Adrenal gland (tissue), 12 donors: ENCODE measurements around the gene TRRAP. TPM values are rescaled to one million over a fixed set of nuclear protein-coding genes. Genes with fewer than 3 reads are reported as not detected.

Experiments
- DNase-seq, 7 donors: peaks; one replicate each; pipeline ENCODE4 v3.0.0-alpha.2; 2019 to 2020
- H3K27ac ChIP-seq, 5 donors: fragments of 200-600 bp; sonication (generic) in 4 of 5; 1 replicate in 3 of 5; 2 replicates in 2 of 5; pipeline versions ENCODE4 v1.5.1 to v1.8.0; 2016 to 2020; ENCODE audit warnings: mild to moderate bottlenecking in 1 of 5
- H3K27me3 ChIP-seq: fragments of 200-600 bp; 2 replicates; pipeline ENCODE4 v1.8.0; 2021
- H3K36me3 ChIP-seq, 2 donors: fragments of 200-600 bp; replicated peaks in 1 of 2; 1 replicate in 1 of 2; 2 replicates in 1 of 2; pipeline versions ENCODE4 v1.5.1 to v1.8.0; 2018 to 2022
- H3K4me1 ChIP-seq, 2 donors: fragments of 200-600 bp; replicated peaks in 1 of 2; 1 replicate in 1 of 2; 2 replicates in 1 of 2; pipeline versions ENCODE4 v1.5.1 to v1.8.0; 2018 to 2021
- H3K4me3 ChIP-seq, 4 donors: fragments of 200-600 bp; sonication (generic) in 3 of 4; one replicate each; pipeline ENCODE4 v1.5.1; 2016 to 2018
- H3K9me3 ChIP-seq, 3 donors: fragments of 200-600 bp; sonication (generic) in 1 of 3; replicated peaks in 1 of 3; 1 replicate in 2 of 3; 2 replicates in 1 of 3; pipeline versions ENCODE4 v1.5.1 to v1.8.0; 2016 to 2021
- POLR2A ChIP-seq, 2 donors: fragments of 450-650 bp; IDR thresholded peaks; one replicate each; pipeline ENCODE4 v1.6.1; 2017; ENCODE audit warnings: antibody characterized with exemption in 2 of 2, mild to moderate bottlenecking in 2 of 2, moderate library complexity in 1 of 2
- WGBS, 4 donors: extraction: QIAGEN DNeasy Blood & Tissue Kit in 2 of 4; methylation state at CpG; one replicate each; pipeline versions ENCODE4 v1.1.5 to v1.1.7; 2013 to 2017; 5-methylcytosine and 5-hydroxymethylcytosine counted together
- intact Hi-C, 2 donors: fragments of 100-400 bp; cut with DNase I; formaldehyde crosslinking; loops; one replicate each; pipeline versions ENCODE4 v1.14.1 to v1.15.0; 2022 to 2023
- polyA plus RNA-seq, 3 donors: library from polyadenylated mRNA; stranded (reverse); fragments of 200-250 nt in 2 of 3; fragments of 350-450 nt in 1 of 3; fragmentation: Illumina TruSeq in 1 of 3; extraction: RNeasy Lipid Tissue Mini Kit (QIAGEN cat#74804) in 1 of 3; gene quantifications; one replicate each; pipeline ENCODE4 v1.2.3, GENCODE V29; 2013 to 2014
- total RNA-seq, 9 donors: library from RNA; depleted of rRNA in 4 of 9; stranded (reverse); fragments of >200 nt in 4 of 9; fragments of 120-200 nt in 1 of 9; fragmentation: NEBNext Ultra II Directional in 1 of 9; extraction: Animal tissue kit (Norgen Biotek cat#: 25700) in 1 of 9; gene quantifications; one replicate each; pipeline versions ENCODE4 v1.1.0 to v1.2.4, GENCODE V29; 2013 to 2023
- TF ChIP-seq, protein P1 (sequence below), 6 experiments: fragments of 450-650 bp in 4 of 6; fragments of 200-600 bp in 2 of 6; sonication (generic) in 1 of 6; IDR thresholded peaks; 1 replicate in 5 of 6; 2 replicates in 1 of 6; pipeline versions ENCODE4 v1.5.1 to v1.8.0; 2016 to 2021; ENCODE audit warnings: antibody characterized with exemption in 6 of 6, mild to moderate bottlenecking in 2 of 6, moderate library complexity in 1 of 6
- donor health status: healthy with polysubstance abuse.
- donor health status: Bipolar disorder and iron deficiency.
- donor health status: DM: yes; HTN: yes; CAD: no.
- donor health status: DM: no; HTN: no; CAD: no.
- donor health status: DM: no; HTN: no; CAD: no.
- donor health status: DM: yes; HTN: yes; CAD: no.

TRRAP gene
- total and polyA plus RNA-seq, 12 donors: 11.8 to 43.0 (median 30.9) TPM

DNA sequence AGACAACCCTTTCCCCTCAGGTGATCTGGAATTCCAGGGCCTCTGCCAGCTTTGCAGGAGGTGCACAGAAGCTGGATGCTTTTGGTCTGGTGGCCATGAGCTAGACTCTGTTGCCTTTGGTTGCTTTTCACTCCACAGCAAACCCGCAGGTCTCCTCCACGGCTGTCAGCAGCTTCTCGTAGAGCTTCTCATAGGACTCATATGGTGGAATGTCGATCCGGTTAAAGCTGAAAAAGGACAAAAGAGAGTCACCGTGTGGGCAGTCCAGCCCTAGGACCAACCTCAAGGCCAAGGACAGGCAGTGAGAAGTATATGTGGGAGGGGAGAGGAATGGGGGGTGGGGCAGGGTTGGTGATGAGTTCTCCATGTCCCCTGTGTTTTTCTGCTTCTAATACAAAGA lies 152.1 kb downstream of the TRRAP start:
- Histone ChIP-seq H3K27ac (peak overlapping the region in 3 of 5 donors; percentile 39 to 80 (median 67)), H3K4me3 (no peak overlapping the region), H3K36me3 (peaks cover 0 to 76% of the 10 kb centered on the region in 2 donors), H3K4me1 (peaks cover 6 to 27% of the 10 kb centered on the region in 2 donors), H3K9me3 (no peaks in the 10 kb centered on the region), H3K27me3 (no peaks in the 10 kb centered on the region)
- 64 to 70% (median 67%) methylated on average over 6 of the region's 6 CpGs for WGBS, 4 donors
- DNase-seq: peak in 2 of 7 donors; percentile 27 to 54
- TF ChIP-seq POLR2A (IDR thresholded peaks at IDR 0.05): no peak
- TF ChIP-seq, protein P1, sequence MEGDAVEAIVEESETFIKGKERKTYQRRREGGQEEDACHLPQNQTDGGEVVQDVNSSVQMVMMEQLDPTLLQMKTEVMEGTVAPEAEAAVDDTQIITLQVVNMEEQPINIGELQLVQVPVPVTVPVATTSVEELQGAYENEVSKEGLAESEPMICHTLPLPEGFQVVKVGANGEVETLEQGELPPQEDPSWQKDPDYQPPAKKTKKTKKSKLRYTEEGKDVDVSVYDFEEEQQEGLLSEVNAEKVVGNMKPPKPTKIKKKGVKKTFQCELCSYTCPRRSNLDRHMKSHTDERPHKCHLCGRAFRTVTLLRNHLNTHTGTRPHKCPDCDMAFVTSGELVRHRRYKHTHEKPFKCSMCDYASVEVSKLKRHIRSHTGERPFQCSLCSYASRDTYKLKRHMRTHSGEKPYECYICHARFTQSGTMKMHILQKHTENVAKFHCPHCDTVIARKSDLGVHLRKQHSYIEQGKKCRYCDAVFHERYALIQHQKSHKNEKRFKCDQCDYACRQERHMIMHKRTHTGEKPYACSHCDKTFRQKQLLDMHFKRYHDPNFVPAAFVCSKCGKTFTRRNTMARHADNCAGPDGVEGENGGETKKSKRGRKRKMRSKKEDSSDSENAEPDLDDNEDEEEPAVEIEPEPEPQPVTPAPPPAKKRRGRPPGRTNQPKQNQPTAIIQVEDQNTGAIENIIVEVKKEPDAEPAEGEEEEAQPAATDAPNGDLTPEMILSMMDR (IDR thresholded peaks at IDR 0.05): no peak
- intact Hi-C loops: no loop called here

DNA sequence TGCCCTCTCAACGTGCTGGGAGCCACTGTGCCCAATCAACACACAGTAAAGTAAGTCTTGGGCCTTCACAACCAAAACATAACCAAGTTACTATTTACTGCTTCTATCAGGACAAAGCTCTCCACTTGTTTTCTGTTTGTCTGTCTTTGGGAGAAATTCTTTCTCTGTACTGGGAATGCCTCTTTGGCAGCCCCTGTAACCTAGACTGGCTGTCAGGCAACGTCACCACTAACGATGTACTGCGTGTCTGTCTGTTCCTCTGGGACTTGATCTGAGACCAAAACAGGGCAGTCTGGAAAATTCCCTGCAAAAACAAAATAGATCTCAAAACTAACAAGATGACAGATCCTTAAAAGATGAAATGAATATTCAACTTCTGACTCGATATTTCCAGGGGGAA lies 152.6 kb downstream of the TRRAP start:
- TF ChIP-seq, protein P1 (IDR thresholded peaks at IDR 0.05): no peak
- no peak for TF ChIP-seq POLR2A (IDR thresholded peaks at IDR 0.05)
- H3K27me3 ChIP-seq: no peaks in the 10 kb centered on the region
- H3K9me3 ChIP-seq: no peaks in the 10 kb centered on the region
- DNase-seq: peak in 3 of 7 donors; percentile 27 to 77 (median 31)
- peaks cover 6 to 29% of the 10 kb centered on the region in 2 donors for H3K4me1 ChIP-seq
- no peak overlapping the region for H3K4me3 ChIP-seq
- intact Hi-C loops: no loop called here
- peaks cover 0 to 81% of the 10 kb centered on the region in 2 donors for H3K36me3 ChIP-seq
- H3K27ac ChIP-seq: peak overlapping the region in 2 of 5 donors; percentile 67 to 80
- 64 to 81% (median 72%) methylated on average over 5 of the region's 5 CpGs for WGBS, 4 donors

DNA sequence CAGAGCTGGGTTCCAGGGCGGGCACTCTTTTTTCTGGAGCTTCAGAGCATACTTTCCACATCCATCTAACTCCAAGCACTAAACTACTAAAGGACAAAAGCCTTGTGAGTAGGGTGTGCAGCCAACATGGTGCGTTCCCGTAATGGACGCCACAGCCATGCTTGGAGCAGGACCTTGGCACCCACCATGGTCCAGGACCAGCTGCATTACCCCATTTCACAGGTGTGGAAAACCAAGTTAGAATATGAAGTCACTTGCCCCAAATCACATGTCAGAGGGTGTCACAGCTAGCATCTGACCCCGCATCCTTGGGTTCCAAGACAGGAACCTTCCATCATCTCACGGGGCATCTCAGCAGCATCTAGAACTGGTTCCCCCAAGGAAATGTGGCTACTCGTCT lies 153.2 kb downstream of the TRRAP start:
- Histone ChIP-seq H3K4me1 (peaks cover 6 to 34% of the 10 kb centered on the region in 2 donors), H3K4me3 (no peak overlapping the region), H3K9me3 (no peaks in the 10 kb centered on the region), H3K27ac (peak overlapping the region in 2 of 5 donors; percentile 67 to 80), H3K27me3 (no peaks in the 10 kb centered on the region), H3K36me3 (peaks cover 0 to 86% of the 10 kb centered on the region in 2 donors)
- intact Hi-C loops: no loop called here
- peak in 2 of 7 donors; percentile 11 to 47 for DNase-seq
- WGBS, 4 donors: 90 to 97% (median 93%) methylated on average over 7 of the region's 7 CpGs
- TF ChIP-seq POLR2A (IDR thresholded peaks at IDR 0.05): no peak
- TF ChIP-seq, protein P1 (IDR thresholded peaks at IDR 0.05): no peak

DNA sequence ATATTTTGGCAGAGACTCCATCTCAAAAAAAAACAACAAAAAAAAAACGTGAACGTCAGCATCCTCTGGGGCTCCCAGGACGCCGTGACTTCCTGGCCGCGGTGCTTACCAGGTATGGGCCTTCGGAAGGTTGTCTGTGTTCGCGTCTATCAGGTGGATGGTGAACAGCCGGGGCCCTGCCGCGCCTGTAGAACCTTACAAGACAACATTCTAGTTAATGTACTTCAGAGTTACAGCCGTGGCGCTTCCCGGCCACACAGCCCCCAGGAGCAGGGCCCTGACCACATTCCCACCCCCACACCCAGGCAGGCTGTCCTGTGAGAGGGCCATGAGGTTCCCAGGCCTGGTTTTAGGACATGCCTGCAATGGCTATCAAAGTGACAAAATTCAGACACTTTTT lies 154.6 kb downstream of the TRRAP start:
- H3K27ac ChIP-seq: peak overlapping the region in 1 of 5 donors; percentile 35

More for the DNA sequence above, 154.6 kb downstream of the TRRAP start:
- peaks cover 6 to 40% of the 10 kb centered on the region in 2 donors for H3K4me1 ChIP-seq
- H3K36me3 ChIP-seq: peaks cover 0 to 99% of the 10 kb centered on the region in 2 donors
- intact Hi-C loops: no loop called here
- DNase-seq: peak in 1 of 7 donors; percentile 49
- no peak overlapping the region for H3K4me3 ChIP-seq
- TF ChIP-seq POLR2A (IDR thresholded peaks at IDR 0.05): no peak
- TF ChIP-seq, protein P1 (IDR thresholded peaks at IDR 0.05): no peak
- no peaks in the 10 kb centered on the region for H3K9me3 ChIP-seq
- H3K27me3 ChIP-seq: no peaks in the 10 kb centered on the region
- WGBS, 4 donors: 90 to 93% (median 92%) methylated on average over 15 of the region's 15 CpGs
